RPMI8226 (cell line): ENCODE data around the gene CEP131.

Experiments
- DNase-seq: peaks from one replicate; pipeline ENCODE4 v3.0.0-alpha.2; 2015

The CEP131 gene

DNA sequence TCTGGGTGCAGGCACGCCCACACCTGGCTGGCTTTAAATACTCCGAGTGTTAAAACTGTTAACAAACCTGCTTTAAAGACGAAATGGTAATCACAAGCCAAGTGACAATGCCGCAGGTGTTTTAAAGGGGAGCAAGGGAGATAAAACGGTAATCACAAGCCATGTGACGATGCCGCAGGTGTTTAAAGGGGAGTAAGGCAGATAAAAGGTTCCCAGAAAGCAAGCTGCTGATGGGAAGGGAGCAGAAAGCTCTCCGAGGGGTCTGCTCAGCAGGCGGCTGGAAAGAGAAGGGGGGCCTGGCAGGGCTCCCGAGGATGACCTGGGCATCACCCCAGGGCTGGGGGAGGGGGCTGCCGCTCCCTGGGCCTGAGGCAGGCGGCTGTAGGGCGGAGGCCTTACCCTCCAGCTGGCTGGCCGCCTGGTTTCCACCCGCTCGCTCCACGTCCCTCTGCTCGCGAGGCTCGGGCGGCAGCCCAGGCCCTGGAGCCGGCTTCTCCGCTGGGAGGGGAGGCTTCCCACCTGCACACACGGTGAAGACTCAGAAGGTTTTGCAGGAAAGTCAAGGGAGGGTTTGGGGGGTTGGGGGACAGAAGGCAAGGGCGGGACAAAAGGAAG, 28.4 kb upstream of the CEP131 start:
- no peak for DNase-seq

DNA sequence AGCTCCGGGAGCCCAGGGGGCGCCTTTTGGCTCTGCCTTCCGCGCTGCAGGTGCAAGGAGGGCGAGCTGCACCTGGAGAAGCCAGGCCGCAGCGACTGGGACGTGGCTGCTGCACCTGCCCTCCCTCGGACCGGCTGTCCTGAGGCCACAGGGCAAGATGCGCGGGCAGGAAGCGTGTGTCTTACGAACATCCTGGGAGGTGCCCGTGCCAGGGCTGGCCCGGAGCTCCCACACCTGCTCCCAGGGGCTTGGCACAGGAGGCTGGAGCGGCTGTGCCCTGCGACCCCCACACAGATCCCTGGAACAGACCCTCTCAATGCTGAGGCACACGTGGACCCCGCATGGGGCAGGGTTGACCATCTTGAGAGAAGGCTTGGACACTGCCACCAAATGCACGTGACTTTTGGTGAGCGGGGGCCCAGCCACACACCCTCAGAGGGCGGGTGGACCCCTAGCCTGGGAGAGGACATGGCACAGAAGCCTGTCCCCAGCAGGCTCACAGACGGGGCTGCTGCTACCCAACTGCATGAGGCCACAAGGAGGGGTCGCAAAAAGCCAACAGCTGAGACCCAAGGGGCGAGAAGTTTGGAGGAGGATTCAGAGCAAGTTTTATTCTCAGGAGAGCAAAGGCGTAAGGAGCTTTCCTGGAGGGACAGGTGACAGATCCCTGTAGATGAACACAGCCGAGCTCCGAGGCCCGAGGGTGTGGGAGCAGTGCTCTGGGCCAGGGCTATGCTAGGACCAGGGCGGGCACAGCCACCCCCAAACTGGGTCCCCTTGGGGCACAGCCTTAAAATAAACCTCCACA, 27.7 kb upstream of the CEP131 start:
- no peak for DNase-seq

DNA sequence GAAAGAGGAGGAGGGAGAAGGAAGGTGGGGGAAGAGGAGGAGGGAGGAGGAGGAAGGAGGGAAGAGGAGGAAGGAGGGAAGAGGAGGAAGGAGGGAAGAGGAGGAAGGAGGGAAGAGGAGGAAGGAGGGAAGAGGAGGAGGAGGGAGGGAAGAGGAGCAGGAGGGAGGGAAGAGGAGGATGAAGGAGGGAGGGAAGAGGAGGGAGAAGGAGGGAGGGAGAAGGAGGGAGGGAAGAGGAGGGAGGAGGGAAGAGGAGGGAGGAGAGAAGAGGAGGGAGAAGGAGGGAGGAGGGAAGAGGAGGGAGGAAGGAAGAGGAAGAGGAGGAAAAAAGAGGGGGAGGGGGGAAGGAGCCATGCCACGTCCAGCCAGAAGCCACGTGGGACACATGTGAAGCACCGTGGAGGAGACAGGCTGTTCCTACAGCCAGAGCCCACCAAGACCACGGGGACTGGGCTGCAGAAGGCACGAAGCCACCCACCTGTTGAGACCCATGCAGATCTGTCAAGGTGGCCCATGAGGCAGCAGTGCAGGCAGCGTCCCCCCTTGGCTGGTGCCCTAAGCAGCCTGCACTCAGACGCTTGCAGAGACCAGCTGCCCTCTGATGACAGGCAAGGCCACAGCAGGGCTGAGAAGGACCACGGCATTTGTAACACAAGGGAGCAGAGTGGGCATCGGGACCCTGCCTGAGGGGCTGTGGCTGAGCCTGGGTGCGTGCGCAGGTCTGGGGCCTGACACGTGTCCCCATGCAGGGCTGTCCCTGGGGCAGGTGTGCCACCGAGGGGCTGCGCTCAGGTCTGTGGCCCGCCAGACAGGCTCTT, 26.7 kb upstream of the CEP131 start:
- no peak for DNase-seq

DNA sequence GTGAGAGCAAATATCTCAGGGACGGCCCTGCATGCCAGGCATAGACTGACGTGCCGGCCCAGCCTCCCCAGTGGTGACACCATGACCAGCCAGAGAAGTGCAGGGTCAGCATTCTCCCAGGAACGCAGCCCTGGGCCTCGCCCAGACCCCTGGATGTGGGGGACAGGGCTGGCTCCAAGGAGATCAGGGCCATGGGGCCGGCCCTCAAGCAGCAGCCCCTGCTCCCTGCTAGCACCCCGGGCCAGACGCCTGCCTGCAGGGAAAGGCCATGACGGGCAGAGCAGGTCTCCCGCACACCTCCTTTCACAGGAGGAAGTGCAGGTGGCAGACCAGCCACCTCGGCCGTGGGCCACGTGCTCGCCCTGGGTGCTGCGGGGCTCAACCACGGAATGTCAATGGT, 25.9 kb upstream of the CEP131 start:
- DNase-seq, result no peak

DNA sequence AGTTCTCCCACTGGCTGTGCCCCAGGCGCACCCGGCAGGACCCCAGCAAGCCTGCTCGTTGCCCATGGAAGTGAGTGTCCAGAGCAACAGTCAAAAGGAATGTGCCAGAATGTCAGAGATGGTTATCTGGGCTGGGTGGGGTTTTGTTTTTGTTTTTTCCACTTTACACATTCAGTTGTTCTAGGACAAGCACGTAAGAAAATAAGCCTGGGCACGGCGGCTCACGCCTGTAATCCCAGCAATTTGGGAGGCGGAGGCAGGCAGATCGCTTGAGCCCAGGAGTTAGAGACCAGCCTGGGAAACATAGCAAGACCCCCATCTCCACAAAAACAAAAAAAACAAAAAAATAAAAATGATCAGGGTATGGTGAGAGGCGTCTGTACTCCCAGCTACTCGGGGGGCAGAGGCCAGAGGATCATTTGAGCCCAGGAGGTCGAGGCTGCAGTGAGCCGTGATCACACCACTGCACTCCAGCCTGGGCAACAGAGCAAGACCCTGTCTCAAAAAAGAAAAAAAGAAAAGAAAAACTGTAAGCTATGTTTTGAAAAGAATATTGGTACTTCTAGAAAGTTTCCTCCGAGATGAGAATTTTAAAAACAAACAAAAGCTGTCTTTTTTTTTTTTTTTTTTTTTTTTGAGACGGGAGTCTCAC, 24.7 kb upstream of the CEP131 start:
- no peak for DNase-seq

DNA sequence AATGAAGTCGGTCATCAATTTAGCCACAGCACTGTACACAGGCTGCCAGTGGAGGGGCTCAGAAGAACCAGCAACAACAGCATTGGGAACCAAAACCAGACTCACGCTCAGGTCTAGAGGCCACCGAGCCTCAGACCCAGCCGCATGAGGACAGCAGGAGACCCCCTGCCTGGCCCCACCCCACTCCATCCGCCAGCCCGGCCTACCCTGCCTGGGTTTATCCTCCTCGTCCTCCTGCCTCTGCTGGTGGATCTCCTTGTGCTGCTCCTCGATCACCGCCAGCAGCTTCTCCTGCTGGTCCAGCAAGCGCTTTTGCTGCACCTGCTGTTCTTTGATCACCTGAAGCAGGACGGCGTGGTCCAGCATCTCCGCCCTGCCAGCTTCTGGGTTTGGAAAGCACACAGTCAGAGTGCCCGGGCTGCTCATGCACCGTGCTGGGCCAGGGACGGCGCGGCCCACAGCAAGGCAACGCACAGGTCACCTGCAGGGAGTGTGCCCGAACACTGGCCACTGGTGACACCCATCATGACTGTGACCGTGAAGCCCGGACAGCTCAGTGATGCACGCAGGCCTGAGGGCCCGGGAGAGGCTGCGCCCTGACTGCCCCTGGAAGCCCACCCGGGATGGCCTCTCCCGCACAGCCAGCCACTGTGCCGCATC, 24.0 kb upstream of the CEP131 start:
- DNase-seq, result no peak

DNA sequence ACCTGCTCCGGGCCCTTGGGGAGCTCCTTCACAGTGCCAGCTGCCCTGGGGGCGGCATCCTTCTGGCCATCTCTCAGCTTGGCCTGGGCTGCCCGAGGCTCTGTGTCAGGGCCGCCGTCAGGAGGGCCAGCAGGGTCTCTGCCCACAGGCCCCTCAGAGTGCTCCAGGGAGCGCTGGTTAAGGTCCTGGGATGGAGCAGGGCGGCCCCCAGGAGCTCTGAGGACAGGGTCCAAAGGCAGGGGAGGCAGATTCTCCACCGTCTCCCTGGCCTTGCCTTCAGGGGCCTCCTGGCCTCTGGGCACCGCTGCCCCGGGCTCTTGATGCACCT, 23.5 kb upstream of the CEP131 start:
- DNase-seq, result no peak

DNA sequence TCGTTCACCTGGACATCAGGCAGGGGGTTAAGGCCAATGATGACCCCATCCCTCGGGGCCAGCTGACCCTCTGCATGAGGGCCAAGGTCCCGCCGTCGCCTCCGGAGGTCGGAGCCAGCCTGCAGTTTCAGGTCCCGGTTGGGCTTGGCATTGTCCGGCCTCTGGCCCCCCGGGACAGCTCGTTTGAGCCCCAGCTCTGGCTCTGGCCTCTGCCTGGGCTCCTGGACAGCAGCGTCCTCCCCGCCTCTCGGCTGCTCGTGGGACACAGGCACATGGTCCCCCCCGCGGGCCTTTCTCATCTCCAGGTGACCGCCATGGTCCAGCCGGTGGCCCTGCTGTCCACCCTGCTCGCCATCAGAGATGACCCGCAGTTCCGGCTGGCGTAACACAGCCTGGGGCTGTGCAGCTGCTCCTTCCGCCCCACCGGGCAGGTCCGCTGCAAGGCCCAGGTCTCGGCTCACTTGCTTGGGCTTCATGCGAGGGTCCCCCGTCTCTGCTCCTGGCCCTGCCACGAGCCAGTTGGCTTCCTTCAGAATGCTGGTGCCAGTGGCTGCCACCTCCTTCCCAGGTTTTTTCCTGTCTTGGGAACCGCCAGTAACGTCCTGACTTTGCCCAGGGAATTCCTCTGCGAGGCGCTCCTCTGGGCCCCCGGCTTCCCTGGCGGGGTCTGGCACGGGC, 23.0 kb upstream of the CEP131 start:
- no peak for DNase-seq

DNA sequence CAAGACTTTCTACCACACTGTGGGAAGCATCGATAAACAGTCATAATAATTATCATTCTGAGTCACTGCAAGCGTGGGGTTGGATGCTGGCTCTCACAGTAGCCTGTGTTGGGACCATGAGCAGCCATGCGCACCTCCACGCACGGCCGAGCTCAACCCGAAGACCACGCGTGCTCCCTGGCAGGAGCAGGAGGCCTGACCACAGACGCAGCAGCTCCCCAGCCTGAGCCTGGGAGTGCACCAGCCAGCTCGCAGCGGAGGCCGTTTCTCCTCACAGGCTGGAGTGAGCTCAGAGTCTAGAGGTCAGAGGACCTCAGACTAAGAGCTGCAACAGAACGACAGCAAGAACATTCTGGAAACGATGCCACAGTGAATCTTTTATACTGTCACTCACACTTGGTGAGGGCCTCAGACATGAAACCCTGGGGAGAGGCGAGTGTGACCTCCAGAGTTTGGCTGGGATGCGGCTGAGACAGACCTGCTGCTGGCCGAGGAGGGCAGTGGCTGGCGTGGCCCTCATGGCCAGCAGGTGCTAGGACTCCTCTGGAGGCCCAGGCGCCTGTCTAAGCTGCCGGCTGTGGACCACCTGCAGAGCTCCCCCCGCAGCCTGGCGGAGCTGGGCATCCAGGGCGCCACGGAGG, 22.4 kb upstream of the CEP131 start:
- DNase-seq, result no peak

DNA sequence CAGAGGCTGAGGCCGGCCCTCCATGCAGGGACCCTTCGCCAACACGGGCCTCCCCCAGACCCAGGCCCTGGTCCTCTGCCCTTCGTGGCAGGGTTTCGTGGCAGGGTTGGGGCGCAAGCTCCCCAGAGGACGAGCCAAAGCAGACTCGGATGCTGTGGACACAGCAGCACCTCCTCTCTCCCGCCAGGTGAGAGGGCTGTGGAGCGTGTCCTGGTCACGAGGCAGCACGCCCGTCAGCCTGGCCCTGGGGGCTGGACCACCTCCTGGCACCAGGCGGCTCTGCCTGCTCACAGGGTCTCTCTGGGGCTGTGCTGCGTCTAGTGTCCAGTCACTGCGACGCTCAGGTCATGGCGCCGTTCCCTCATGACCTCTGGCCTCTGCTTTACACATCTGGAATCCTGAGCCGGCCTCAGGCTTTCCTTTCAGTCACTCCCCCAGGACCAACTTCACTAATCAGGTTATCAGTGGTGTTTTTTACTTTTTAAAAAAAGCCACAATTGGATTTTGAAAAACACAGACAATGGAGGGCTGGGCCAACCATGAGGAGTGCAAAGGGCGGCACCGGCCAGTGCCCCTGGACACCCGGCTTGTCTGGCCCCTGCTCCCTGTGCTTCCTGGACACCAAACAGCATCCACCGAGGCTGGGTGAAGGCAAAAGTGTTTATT, 21.7 kb upstream of the CEP131 start:
- no peak for DNase-seq

DNA sequence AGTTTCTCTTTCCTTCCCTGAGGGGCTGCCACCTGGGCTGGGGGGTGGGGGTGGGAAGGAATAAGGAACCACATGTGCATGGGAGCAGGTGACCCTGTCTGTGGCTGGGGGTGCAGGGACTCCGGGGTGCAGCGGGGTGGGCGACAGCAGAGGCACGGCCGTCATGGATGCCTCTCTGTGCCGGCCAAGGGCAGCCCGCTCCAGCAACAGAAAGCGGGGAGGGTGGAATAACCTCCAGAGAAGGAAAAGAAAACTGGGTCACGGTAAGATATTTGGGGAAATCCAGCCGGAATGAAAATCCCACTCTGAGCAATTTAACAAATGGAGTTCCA, 20.5 kb upstream of the CEP131 start:
- DNase-seq, result no peak

DNA sequence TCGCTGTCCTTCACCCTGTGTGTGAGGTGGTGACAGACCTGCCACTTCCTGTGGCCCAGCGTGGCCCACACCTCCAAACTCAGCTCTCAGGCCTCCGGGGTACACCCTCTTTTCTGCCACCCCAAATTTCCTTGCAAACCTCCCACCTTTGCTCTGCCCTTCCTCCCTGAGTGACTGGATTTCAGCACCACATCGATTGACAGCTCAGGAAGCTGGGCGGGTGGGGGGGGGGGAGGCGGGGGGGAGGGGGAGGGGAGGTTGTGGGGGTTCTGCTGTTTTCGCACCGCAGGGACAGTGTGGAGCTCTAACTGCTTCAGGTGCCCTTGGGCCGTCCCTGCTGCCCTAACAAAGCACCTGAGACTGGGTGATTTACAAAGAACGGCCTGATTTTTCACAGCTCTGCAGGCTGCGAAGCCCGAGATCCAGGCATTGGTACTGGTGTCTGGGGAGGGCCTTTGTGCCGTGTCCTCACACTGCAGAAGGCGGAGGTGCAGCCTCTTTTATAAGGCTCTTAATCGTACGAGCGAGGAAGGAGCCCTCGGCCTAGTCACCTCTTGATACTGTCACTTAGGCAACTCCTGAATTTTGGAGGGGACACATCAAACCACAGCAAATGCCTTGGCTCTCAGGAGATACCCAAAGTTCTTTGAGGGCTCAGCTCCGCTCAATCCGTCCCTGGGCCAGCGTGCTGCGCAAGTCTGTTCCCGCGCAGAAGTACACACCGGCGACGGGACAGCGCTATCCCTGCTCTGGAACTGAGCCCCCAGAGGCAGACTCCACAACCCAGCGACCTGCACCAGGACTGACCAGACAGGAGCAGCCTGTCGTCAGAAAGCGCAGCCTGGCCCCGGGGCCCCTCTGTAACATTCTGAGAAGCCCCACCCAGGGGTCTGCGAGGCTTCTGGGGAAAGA, 19.9 kb upstream of the CEP131 start:
- DNase-seq, result no peak

DNA sequence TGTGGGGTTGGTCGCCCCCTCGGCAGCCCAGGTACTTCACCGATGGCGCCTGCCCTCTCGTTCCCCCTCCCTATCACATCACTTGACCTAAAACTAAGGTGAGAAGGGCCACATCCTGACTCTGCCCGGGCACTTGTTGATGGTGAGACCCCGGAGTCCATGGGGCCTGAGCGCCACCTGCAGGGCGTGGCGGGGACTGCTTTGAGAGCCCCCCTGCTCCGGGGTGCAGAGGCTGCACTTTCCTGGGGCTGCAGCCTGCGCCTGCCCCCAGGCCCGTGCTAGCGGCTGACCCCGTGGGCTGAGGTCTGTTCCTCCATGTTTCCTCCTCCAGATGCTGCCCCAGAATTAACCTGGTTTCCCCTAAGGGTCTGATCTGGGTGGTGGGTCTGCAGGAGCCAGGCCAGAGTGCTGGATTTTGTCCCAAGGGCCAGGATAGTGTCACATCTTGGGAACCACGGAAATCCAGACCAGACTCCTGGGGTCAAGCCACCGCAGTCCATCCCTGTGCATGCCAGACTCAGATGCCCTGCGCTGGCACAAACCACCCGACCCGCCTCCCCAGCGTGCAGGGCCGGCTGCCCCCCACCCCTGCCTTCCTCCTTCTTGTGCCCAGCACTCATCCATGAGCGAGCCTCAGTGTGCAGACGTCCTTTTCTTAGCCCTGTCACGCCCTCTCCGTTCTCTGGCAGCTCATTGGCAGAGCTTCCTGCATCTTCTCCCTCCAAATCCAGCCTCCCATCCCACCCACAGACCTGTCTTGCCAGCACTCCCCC, 19.1 kb upstream of the CEP131 start:
- DNase-seq, result peak; percentile 57

DNA sequence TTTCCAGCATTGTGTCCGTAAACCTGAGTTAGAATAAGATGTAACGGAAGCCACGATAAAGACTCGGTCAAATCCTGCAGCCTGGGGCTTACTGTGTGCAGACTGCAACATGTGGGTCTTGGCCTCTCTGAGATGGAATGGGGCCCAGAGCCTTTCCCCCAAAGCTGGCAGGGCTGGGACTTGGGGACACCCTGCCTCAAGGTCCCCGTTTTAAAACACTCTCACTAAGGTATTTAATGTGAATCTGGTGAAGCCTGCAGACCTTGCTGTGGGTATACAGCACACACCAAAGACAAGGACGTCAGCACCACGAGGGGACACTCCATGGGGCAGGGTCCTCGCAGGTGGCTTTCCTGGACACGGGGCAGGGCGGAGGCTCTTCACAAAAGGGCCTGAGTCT, 18.4 kb upstream of the CEP131 start:
- DNase-seq, result no peak

DNA sequence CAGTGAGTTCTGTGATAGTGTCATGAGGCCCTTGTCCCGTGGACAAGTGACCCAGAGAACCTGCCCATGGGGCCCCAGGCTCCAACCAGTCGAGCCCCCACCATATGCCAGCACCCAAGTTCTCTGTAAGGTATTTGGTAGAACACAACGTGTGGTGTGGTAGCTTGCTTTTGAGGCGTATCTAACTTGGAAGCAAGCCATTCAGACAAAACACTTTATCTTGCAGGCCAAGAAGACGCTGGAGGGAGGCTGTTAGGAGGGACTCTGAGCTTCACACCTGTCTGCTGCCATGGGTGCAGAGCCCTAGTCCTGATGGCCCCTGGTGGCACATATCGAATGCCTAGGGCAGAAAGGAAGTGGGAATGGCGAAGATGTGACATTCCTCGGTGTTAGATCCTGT, 18.0 kb upstream of the CEP131 start:
- no peak for DNase-seq

DNA sequence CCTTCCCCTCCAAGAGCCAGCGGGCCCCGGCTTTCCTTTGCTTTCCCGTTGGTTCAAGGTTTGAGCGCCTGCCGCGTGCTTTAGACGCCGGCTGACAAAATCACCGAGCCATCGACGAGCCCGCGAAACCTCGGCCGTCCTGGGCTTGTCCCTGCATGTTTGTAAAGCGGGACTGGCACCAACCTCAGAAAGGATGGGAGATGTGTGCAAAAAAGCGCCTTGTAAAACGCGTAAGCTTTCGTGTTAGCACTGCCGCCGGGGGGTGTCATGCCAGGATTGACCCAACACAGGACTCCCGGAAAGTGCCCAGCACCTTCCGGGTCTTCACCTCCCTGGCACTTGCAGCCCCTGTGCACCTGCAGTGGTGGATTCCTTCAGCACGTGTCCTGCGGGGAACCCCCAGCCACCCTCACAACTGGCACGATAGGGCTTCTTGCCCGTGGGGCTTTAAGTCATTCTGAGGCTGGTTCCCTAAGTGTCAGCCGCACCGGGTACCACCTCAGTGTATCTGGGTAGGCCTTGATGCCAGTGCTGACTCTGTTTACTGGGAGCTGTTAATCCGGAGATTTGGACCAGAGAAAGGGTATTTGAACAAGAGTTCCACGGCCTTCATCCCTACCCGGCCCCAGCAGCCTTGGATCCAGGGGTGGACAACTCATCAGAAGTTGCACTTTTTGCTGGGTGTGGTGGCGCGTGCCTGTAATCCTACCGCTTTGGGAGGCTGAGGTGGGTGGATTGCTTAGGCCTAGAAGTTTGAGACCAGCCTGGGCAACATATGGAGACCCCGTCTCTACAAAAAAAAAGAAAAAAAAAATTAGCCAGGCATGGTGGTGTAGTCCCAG, 17.2 kb upstream of the CEP131 start:
- peak; percentile 69 for DNase-seq

DNA sequence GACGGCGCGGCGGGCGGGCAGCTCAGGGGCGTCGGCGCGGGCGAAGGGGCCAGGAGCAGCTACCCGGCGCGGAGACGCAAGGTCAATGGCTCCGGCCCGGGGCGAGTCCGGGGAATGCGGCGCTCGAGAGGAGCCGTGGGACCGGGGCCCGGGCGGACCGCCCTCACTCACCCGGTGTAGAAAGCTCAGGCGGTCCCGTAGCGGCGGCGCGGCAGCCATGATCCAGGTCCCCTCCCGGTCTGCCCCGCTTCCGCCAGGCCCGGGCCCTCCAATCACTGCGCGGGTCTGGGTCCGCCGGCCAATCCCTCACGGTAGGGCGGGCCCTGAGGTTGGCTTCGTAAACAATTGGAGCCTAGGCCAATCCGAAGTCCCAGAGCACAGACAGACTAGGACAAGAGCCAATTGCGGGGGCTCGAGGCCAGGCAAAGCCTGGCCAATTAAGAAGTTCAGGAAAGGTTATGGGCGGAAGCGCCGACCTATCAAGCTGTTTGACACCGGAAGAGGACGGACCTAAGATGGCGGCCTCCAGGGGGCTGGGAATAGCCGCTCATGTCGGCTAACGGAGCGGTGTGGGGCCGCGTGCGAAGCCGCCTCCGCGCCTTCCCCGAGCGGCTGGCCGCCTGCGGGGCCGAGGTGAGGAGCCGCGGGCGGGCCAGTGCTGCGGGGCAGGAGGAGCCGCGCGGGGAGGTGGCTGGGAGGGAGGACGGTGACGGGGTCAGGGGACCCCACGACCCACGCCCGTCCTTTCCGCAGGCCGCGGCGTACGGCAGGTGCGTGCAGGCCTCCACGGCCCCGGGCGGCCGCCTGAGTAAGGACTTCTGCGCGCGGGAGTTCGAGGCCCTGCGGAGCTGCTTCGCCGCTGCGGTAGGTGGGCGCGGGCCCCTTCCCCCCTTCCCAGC, 16.3 kb upstream of the CEP131 start, which contains the start of the genes NDUFAF8 and TEPSIN:
TSS of gene NDUFAF8 (plus strand) at position 504 of the 899 bp plus-strand sequence. CDS start at position 550, 46 bp downstream.
TSS of gene TEPSIN (minus strand) at position 241 of the 899 bp plus-strand sequence. CDS start at position 219, 22 bp downstream.
- peak; percentile 99 for DNase-seq
